HPDE6-E6E7 (cell line): ENCODE data around the gene ROBO4.

Experiments used
- DNase-seq: peaks from one replicate; pipeline ENCODE4 v3.0.0; 2011; ENCODE audit warnings: missing footprints; ENCODE audit errors: extremely low spot score

The ROBO4 gene

GRCh38 chr11:124889191-124890091 is 8.2 kb downstream of the ROBO4 start:
- no peak for DNase-seq

GRCh38 chr11:124887667-124888013 is 10.0 kb downstream of the ROBO4 start:
- DNase-seq: no peak

DNA sequence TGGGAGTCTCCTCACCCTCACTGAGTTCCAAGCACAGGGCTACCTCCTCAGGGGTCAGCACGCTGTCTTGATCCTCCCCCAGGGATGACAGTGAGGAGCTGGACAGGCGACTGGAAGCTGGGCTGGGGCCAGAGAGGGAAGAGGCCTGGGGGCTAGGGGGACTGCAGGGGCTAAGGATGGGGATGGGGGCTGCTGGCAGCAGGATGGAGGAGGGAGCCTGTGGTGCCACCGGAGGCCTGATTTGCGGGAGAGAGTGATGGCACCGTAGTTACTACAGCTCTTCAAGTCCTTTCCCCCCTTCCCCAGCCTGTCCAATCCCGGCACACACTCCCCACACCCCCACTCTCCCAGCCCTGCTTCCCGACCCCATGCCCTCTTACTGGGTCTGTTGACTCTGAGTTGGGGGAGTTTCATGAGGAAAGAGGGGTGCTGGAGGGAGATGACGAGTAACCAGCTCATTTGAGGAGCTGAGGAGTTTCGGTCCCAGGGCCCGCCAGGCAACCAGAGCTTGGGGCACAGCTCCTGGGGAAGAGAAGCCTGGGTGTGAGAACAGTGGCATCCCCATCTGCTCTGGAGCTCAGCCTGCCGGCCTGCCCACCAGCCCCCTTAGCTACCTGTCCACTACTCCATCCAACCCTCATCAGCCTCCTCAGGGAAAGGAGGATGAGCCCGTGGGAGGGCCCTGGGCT is 10.5 kb downstream of the ROBO4 start:
- no peak for DNase-seq

GRCh38 chr11:124886476-124886875 is 11.2 kb downstream of the ROBO4 start:
- no peak for DNase-seq

- no peak for DNase-seq
Measured at GRCh38 chr11:124884869-124885479, 12.7 kb downstream of the ROBO4 start.

GRCh38 chr11:124884340-124884739 is 13.3 kb downstream of the ROBO4 start:
- DNase-seq: no peak

GRCh38 chr11:124882339-124883071 is 15.2 kb downstream of the ROBO4 start:
- DNase-seq: no peak

GRCh38 chr11:124880958-124881357 is 16.7 kb downstream of the ROBO4 start:
- no peak for DNase-seq

- no peak for DNase-seq
Measured at GRCh38 chr11:124880290-124880611, 17.4 kb downstream of the ROBO4 start.

GRCh38 chr11:124879493-124880289 is 18.0 kb downstream of the ROBO4 start:
- DNase-seq: no peak

DNA sequence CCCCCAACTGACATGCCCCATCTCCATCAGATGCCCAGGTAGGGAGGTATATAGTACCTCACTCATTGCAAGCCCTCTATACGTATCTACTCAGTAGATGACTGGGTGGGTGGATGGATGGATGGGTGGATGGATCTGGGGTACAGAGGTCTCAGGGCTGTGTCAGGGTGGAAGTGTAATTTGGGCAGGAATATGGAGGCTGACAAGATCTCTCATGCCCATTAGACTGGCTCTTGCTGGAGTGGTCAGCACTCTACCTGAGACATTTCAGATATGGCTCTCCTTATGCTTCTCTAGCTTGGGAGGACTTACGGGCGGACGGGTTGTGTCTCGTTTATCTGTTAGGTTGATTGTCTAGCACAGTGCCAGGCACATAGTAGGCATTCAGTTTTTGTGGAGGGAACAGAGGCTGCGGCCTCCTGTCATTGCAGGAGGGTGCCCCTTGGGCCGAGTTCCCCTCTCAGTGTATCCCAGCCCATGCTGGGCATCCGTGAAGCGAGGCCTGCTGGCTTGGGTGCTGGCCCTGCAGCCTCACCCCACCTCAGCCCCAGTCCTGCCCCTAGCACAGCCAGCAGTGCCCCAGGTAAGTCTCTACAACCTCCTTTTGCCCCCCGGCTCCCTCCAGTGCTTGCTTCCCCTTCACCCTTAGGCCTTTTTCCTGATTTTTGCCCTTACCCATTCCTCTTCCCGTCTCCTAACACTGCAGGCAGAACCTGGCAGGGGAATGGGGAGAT is 18.7 kb downstream of the ROBO4 start:
- no peak for DNase-seq

DNA sequence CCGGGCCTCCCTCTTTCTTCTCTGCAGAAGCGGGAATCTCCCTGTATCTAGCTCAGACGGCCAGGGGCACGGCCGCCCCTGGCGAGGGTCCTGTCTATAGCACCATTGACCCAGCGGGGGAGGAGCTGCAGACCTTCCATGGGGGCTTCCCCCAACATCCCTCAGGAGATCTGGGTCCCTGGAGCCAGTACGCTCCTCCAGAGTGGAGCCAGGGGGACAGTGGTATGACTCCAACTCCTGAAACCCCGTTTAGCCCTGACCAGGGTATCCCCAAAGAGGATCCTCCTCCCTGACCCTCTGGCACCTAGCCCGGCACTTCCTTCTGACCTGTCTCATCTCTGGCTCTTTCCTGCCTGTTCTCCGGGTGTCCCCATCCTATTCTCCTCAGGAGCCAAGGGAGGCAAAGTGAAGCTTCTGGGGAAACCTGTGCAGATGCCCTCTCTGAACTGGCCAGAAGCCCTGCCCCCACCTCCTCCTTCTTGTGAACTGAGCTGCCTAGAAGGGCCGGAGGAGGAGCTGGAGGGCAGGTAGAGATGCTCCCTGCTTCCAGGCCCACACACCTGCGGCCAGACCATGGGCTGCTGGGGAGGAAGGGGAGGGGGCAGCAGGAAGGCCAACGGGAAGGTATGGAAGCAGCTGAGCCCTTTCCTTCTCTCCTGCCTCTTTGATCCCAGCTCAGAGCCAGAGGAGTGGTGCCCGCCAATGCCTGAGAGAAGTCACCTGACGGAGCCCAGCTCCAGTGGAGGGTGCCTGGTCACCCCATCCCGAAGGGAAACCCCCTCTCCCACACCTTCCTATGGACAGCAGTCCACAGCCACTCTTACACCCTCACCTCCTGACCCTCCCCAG is 19.5 kb downstream of the ROBO4 start:
- DNase-seq: no peak

DNA sequence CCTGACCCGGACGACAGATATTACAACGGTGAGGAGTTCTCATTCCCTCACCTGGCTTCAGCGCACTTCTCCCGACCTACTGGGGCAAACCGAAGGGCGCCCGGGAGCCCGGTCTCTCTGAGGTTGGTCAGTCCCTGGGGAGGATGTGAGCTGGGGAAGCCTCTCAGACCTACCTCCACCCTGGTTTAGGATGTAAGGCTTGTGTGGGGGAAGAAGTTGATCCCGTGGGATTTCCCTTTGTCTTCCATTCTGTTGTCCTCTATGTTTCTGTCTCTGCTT is 20.1 kb downstream of the ROBO4 start:
- no peak for DNase-seq

GRCh38 chr11:124876818-124877630 is 20.6 kb downstream of the ROBO4 start:
- DNase-seq: no peak

- peak; percentile 89 for DNase-seq
Measured at GRCh38 chr11:124875943-124876817, 21.5 kb downstream of the ROBO4 start.

DNA sequence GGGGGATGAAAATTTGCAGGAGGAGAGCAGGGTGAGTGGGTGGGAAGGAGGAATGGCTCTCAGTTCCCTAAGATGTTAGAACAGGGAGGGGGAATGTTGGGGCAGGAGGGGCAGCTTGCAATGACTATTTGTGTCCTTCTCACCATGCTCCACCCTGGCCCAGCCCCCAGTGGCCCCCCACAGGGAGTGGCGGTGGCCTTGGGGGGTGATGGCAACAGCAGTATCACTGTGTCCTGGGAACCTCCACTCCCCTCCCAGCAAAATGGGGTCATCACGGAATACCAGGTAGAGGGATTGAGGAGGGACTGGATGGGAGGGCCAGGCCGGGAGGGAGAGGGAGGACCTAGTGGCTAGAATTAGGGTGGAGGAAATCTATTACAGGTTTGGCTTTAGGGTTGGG is 22.3 kb downstream of the ROBO4 start:
- DNase-seq: no peak

- no peak for DNase-seq
Measured at GRCh38 chr11:124874571-124875255, 23.0 kb downstream of the ROBO4 start.

- no peak for DNase-seq
Measured at GRCh38 chr11:124873951-124874350, 23.7 kb downstream of the ROBO4 start.
